Ishikawa (cell line): ENCODE data around the gene CAPS.

Experiments
- CEBPB ChIP-seq: IDR thresholded peaks from 2 replicates; pipeline ENCODE4 v1.6.1; 2012
- CREB1 ChIP-seq: IDR thresholded peaks from 2 replicates; pipeline ENCODE4 v1.6.1; 2012; ENCODE audit warnings: low read depth
- EGR1 ChIP-seq: IDR thresholded peaks from 2 replicates; pipeline ENCODE4 v1.6.1; 2012
- EP300 ChIP-seq: IDR thresholded peaks from 2 replicates; pipeline ENCODE4 v1.6.1; 2012; ENCODE audit warnings: borderline replicate concordance
- FOXM1 ChIP-seq: IDR thresholded peaks from 2 replicates; pipeline ENCODE4 v1.6.1; 2012; ENCODE audit warnings: low read depth, borderline replicate concordance
- MAX ChIP-seq: IDR thresholded peaks from 2 replicates; pipeline ENCODE4 v1.6.1; 2012
- NFIC ChIP-seq: IDR thresholded peaks from 2 replicates; pipeline ENCODE4 v1.6.1; 2012
- RAD21 ChIP-seq: IDR thresholded peaks from 2 replicates; pipeline ENCODE4 v1.6.1; 2012; ENCODE audit warnings: low read depth
- REST ChIP-seq: IDR thresholded peaks from 2 replicates; pipeline ENCODE4 v1.6.1; 2012; ENCODE audit warnings: low read depth, mild to moderate bottlenecking
- TAF1 ChIP-seq: IDR thresholded peaks from 2 replicates; pipeline ENCODE4 v1.6.1; 2012; ENCODE audit warnings: low read depth, mild to moderate bottlenecking
- TCF12 ChIP-seq: IDR thresholded peaks from 2 replicates; pipeline ENCODE4 v1.6.1; 2012; ENCODE audit warnings: low read depth
- TEAD4 ChIP-seq: IDR thresholded peaks from 2 replicates; pipeline ENCODE4 v1.6.1; 2012
- USF1 ChIP-seq: IDR thresholded peaks from 2 replicates; pipeline ENCODE4 v1.6.1; 2012
- YY1 ChIP-seq: IDR thresholded peaks from 2 replicates; pipeline ENCODE4 v1.6.1; 2012; ENCODE audit warnings: low read depth
- ZBTB7A ChIP-seq: IDR thresholded peaks from 2 replicates; pipeline ENCODE4 v1.6.1; 2012; ENCODE audit warnings: low read depth

The CAPS gene

GRCh38 chr19:5957170-5957569 is 43.1 kb downstream of the CAPS start:
- TF ChIP-seq REST = no peak
- TF ChIP-seq FOXM1 = no peak
- TF ChIP-seq CREB1 = no peak
- TF ChIP-seq MAX = no peak
- TF ChIP-seq NFIC = no peak
- TF ChIP-seq CEBPB = no peak
- no peak for TF ChIP-seq USF1
- no peak for TF ChIP-seq ZBTB7A
- TF ChIP-seq RAD21 = no peak
- TF ChIP-seq EGR1 = no peak
- no peak for TF ChIP-seq TAF1

- no peak for TF ChIP-seq FOXM1
- no peak for TF ChIP-seq CEBPB
- TF ChIP-seq EGR1 = no peak
- TF ChIP-seq REST = no peak
- no peak for TF ChIP-seq CREB1
- TF ChIP-seq NFIC = no peak
- TF ChIP-seq MAX = no peak
- no peak for TF ChIP-seq RAD21
- no peak for TF ChIP-seq ZBTB7A
These were observed 44.2 kb downstream of the CAPS start for GRCh38 chr19:5958074-5958850.

GRCh38 chr19:5958851-5959122 is 44.7 kb downstream of the CAPS start:
- TF ChIP-seq CEBPB (no peak), MAX (no peak), NFIC (no peak), ZBTB7A (no peak), TEAD4 (no peak), EGR1 (no peak), TCF12 (no peak), FOXM1 (no peak), EP300 (no peak), TAF1 (no peak), YY1 (no peak), REST (no peak), RAD21 (no peak), USF1 (no peak), CREB1 (no peak)

- TF ChIP-seq NFIC (no peak), ZBTB7A (no peak), YY1 (no peak), REST (no peak), CEBPB (no peak), CREB1 (no peak), USF1 (no peak), TEAD4 (no peak), EP300 (no peak), FOXM1 (no peak), TAF1 (no peak), TCF12 (no peak), EGR1 (no peak)
These were observed 45.4 kb downstream of the CAPS start for GRCh38 chr19:5959260-5960004.
